DMS53 treated with DMSO at 0.1 percent for 48 hours (cell line): ENCODE data around the gene ZNF484.
"Not testable (repeated sequence)": the region's sequence is repeated elsewhere in the genome, so short reads cannot be mapped to it uniquely, and the experiment has no call there.

Experiments used
- DNase-seq: peaks from one replicate; lab custom pipeline; 2025; ENCODE audit not compliant: unreplicated experiment; lab: John Stamatoyannopoulos, UW

Gene ZNF484

DNA sequence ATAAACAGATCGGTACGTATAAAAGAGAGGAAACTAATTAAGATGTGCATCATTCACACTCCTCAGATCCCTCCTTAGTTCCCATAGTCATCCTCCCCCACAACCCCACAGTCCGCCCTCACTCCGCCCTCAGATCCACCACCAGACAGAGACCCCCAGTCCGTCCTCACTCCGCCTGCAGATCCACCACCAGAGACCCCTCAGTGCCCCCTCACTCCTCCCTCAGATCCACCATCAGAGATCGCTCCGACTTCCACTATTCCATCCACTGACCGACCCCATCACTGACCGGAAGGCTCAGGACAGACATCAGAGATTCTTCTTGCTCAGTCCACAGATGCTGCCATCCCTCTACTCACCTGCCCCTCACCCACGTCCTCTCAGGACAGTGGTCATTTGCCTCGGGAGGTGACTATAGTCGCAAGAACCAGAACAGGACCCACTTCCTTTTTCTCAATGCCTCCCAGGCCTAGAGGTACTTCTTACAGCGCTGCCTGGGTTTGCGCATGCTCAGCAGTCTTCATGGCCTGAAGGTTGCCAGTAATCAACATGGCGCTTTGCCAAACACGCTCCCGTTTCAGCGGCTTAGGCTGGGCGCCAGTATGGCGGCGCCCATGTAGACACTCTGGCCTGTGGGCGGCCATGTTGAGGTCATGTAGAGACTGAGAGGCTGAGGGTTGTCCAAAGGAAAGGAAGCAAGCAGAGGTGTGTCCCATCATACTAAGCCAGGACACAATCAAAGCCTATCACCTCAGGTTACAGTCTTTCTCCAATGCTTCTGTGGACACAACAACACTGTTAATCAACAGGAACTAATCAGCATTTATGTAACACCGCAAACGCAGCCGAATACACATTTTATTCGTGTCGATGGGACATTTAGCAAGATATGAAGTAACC lies at the start of gene ZNF484:
Gene ZNF484, minus strand, starts transcription at position 508 of the 900 bp plus-strand sequence. CDS start 3,009 bp downstream, outside the sequence.
- DNase-seq = peak; percentile 93

GRCh38 chr9:92920437-92920836 lies 42.6 kb upstream of the ZNF484 start:
- DNase-seq = no peak

GRCh38 chr9:92917176-92917800 lies 39.5 kb upstream of the ZNF484 start:
- no peak for DNase-seq

DNA sequence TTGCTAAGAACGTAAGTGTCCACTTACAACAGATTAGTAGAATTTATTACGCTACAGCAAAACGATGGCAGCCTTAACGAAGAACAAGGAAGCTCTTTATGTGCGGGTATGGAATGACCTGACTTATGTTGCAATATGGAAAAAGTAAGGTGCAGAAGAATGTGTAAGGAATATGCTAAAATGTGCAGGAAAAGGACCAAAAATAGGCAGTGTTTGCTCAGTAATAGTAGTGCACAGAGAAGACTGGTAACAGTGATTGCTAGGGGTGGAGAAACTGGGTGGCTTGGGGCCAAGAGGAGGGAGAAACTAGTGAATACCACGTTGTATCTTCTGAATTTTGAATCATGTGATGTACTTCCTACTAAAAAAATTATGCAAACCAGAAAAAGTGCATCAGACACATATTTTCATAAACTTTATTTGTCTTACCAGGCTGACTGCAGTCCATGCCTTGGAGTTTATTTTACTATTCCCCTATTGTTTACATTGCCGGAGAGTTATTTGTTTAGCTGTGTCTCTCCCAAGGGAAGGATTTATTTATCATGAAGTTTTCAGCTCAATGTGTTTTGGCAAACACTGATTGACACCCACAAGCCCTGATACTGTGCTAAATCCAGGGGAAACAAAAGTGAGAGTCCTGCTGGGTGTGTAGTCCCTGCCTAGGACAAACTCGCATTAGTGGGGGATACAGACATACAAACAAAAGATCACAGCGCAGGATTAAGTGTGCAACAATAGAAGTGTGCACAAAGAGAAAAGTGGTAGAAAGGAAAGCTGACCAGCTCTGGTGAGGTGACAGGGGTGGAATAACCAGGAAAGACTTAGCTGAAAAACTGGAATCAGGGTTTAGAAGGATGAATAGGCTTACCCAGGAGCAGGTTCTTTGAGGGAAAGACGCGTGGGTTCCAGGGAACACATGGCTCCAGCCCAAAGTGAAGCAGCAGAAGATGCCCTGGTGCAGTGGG lies 34.0 kb upstream of the ZNF484 start:
- no peak for DNase-seq

- DNase-seq = not testable (repeated sequence)
These were observed 27.3 kb upstream of the ZNF484 start for GRCh38 chr9:92905137-92905536.

- DNase-seq = no peak
These were observed 19.5 kb upstream of the ZNF484 start for GRCh38 chr9:92897323-92897722.

- DNase-seq = no peak
These were observed 18.1 kb upstream of the ZNF484 start for GRCh38 chr9:92895812-92896436.

GRCh38 chr9:92894711-92895362 lies 17.0 kb upstream of the ZNF484 start:
- no peak for DNase-seq

GRCh38 chr9:92893916-92894610 lies 16.2 kb upstream of the ZNF484 start:
- DNase-seq = not testable (repeated sequence)

DNA sequence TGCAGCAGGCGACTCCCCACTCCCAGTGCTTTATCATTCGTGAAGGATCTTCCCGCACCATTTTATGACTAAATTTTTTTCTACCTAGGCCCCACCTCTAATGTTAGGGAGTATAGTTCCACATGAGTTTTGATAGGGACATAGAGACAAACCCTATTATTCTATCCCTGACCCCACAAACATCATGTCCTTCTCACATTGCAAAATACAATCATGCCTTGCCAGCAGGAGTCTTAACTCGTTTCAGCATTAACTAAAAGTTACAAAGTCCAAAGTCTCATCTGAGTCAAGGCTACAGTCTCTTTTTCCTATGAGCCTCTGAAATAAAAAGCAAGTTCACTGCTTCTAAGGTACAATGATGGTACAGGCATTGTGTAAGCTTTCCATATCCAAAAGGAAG lies 14.4 kb upstream of the ZNF484 start:
- DNase-seq = not testable (repeated sequence)

DNA sequence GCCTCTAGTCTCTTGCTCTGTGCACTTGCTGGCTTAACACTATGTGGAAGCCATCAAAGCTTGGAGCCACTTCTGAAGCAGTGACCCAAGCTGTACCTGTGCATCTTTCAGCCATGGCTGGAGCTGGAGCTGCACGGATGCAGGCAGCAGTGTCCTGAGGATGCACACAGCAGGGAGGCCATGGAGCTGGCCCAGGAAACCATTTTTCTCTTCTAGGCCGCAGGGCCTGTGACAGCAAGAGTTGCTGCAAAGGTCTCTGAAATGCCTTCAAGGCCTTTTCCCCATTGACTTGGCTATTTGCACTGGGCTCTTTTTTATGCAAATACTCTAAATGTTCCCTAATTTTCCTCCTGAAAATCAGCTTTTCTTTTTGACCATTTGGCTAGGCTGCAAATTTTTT lies 12.9 kb upstream of the ZNF484 start:
- no peak for DNase-seq

DNA sequence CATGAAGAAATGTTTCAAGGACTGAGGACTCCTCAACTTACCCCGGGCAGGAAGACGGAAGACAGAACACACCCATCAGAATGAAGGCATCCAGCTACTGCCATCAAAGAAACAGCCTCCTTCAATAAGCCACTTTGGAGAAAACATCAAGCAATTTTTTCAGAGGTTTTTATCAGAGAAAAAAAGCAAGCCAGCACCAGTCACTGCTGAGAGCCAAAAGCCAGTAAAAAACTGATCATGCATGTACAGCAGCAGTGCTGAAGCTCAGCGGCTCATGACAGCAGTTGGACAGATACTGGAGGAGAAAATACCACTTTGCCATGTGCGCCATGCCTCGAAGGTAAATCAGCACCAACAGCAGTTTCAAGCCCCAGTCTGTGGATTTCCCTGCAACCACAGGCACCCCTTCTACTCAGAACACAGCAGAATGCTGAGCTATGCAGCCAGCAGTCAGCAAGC lies 10.1 kb upstream of the ZNF484 start:
- DNase-seq = no peak

DNA sequence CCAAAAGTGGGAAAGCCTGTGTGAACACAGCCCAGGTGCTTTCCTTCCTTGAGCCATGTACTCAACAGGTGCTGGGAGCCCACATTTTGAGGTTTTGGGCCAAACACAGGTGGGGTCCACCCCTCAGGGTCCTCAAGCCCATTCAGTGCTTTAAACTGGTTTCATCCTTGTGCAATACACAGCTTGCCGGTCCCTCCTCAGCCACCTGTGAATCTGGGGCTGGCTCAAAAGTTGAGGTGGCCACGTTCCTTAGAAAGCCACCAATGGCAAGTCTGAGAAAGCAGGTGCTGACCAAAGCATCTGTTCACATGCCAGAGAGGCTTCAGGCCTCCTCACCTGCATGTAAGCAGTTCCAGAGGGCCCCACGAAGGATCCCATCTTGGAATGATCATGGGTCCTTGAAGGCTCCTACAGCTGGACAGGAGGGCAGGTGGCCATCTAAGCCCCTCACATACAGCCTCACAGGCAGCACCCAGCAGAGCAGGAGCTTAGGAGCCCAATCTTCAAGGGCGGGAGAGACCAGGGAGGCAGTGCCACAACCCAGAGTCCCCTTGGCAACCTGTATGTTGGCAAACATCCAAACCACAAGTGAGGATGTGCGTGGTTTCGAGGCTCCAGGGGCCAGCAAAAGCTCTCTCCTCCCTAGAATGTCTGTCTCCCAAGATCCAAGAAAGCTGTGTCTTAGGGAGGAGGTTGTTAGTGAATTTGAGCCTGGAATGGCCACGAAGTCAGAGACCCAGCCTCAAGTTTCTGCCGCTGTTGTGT lies 9.2 kb upstream of the ZNF484 start:
- not testable (repeated sequence) for DNase-seq

GRCh38 chr9:92883666-92884405 lies 6.0 kb upstream of the ZNF484 start:
- DNase-seq = not testable (repeated sequence)

GRCh38 chr9:92882276-92882675 lies 4.4 kb upstream of the ZNF484 start:
- DNase-seq = no peak

DNA sequence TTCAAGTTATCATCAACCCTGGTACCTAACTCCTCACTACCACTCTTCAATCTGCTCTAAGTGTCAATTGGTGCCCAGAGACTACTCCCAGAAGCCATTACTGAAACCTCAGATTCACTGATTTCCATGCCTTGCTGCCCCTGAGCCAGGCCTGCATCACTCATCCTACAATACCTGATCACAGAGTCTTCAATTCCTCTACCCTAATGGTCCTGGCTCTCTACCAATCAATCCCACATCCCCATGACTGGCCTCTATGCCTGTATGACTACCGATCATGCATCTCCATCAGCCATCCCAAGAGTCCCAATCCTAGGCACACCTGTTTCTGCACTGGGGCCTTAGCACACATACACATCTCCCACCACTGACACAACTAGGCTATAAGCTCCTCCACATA lies 2.5 kb downstream of the ZNF484 start:
- no peak for DNase-seq

- no peak for DNase-seq
These were observed 7.5 kb downstream of the ZNF484 start for GRCh38 chr9:92870289-92870688.

DNA sequence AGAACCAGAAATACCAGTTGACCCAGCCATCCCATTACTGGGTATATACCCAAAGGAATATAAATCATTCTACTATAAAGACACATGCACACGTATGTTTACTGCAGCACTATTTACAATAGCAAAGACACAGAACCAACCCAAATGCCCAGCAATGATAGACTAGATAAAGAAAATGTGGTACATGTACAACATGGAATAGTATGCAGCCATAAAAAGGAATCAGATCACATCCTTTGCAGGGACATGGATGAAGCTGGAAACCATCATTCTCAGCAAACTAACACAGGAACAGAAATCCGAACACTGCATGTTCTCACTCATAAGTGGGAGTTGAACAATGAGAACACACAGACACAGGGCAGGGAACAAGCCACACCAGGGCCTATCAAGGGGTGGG lies 11.2 kb downstream of the ZNF484 start:
- not testable (repeated sequence) for DNase-seq
